Activated CD4-positive, alpha-beta memory T cell treated with anti-CD3 and anti-CD28 coated beads for 36 hours (primary cell): ENCODE data around the gene NUP205. TPM values are rescaled to one million over a fixed set of nuclear protein-coding genes. Genes with fewer than 3 reads are reported as not detected.
A peak's percentile ranks its signal among the peaks of the same experiment; 100 is the strongest.
"Not testable (repeated sequence)": the region's sequence is repeated elsewhere in the genome, so short reads cannot be mapped to it uniquely, and the experiment has no call there.

ENCODE experiments used
- CTCF ChIA-PET: fragments of 350-600 bp; sonication (Branson Sonifier 250); formaldehyde crosslinking; loops from one replicate; lab custom pipeline; 2021; ENCODE audit warnings: antibody characterized with exemption, inconsistent platforms; lab: Charles Lee
- POLR2A ChIA-PET: fragments of 350-600 bp; sonication (Branson Sonifier 250); formaldehyde crosslinking; loops from one replicate; lab custom pipeline; 2021; ENCODE audit warnings: antibody characterized with exemption; lab: Charles Lee
- DNase-seq: peaks from one replicate; pipeline ENCODE4 v3.0.0-alpha.2; 2020
- H3K27ac Mint-ChIP-seq: one replicate; pipeline ENCODE4 v1.8.0; 2021; ENCODE audit warnings: mixed read lengths
- H3K27me3 Mint-ChIP-seq: one replicate; pipeline ENCODE4 v1.8.0; 2021; ENCODE audit warnings: mixed read lengths
- H3K36me3 Mint-ChIP-seq: one replicate; pipeline ENCODE4 v1.8.0; 2021; ENCODE audit warnings: mixed read lengths
- H3K4me1 Mint-ChIP-seq: one replicate; pipeline ENCODE4 v1.8.0; 2021; ENCODE audit warnings: low read depth, mixed read lengths
- H3K4me3 Mint-ChIP-seq: one replicate; pipeline ENCODE4 v1.8.0; 2021; ENCODE audit warnings: mild to moderate bottlenecking, mixed read lengths
- H3K9me3 Mint-ChIP-seq: one replicate; pipeline ENCODE4 v1.8.0; 2021; ENCODE audit warnings: mixed read lengths
- intact Hi-C: fragments of 100-400 bp; cut with micrococcal nuclease; formaldehyde crosslinking; loops from one replicate; pipeline ENCODE4 v1.15.1; 2023
- total RNA-seq, 2 experiments: library from RNA; stranded (reverse); gene quantifications; one replicate each; pipeline ENCODE4 v1.2.3, GENCODE V29; 2021

Gene NUP205
- total RNA-seq, 2 experiments from 2014 or later = 126 to 132 TPM

DNA sequence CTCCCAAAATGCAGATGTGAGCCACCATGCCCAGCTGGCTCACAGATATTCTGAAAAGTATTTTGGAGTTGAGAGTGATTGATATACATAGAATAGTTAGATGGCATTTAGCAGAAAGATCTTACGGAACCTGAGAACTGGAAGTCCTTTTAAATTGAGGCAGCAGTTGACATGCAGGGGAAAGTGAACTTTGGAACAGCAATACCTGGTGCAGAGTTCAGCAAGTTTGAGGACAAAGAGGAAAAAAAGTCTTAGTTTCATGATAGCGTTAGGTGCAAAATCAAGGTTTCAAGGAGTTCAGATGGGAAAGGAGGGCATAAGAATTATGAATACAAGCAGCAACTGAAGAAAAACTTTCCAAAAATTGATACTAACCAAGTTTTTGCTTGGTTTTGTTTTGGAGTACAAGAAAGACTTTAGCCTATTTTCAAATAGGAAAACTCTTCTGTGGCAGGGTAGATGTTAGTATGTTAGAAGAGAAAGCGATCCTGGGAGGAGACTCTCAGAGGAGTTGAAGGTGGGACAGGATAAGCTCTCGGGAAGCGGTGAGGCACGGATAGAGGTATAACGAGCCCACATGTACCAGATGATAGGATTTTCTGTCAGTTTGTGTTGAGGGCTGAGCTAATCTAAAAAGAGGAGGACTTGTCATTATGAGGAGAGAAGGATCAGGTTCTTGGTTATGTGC, 76.6 kb downstream of the NUP205 start:
- POLR2A ChIA-PET = no interaction called here
- intact Hi-C loops = no loop called here
- H3K4me1 Mint-ChIP-seq = no peaks in the 10 kb centered on the region
- no peak overlapping the region for H3K4me3 Mint-ChIP-seq
- no peak overlapping the region for H3K27ac Mint-ChIP-seq
- CTCF ChIA-PET = interaction anchor here (11.5 kb wide), 1 partner anchor 11 kb away, joined by 67 read pairs; no protein-coding TSS in a partner anchor
- H3K9me3 Mint-ChIP-seq = no peaks in the 10 kb centered on the region
- no peak for DNase-seq
- peaks cover 56% of the 10 kb centered on the region for H3K36me3 Mint-ChIP-seq
- no peaks in the 10 kb centered on the region for H3K27me3 Mint-ChIP-seq

DNA sequence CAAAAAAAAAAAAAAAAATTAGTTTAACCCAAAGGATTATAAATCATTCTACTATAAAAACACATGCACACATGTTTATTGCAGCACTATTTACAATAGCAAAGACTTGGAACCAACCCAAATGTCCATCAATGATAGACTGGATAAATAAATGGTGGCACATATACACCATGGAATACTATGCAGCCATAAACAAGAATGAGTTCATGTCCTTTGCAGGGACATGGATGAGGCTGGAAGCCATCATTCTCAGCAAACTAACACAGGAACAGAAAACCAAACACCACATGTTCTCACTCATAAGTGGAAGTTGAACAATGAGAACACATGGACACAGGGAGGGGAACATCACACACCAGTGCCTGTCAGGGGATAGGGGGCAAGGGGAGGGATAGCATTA, 82.0 kb downstream of the NUP205 start:
- H3K4me1 Mint-ChIP-seq, H3K27ac Mint-ChIP-seq, H3K9me3 Mint-ChIP-seq, POLR2A ChIA-PET, DNase-seq, H3K27me3 Mint-ChIP-seq, intact Hi-C loops, H3K4me3 Mint-ChIP-seq, CTCF ChIA-PET: not testable (repeated sequence)
- H3K36me3 Mint-ChIP-seq = peaks cover 56% of the 10 kb centered on the region

DNA sequence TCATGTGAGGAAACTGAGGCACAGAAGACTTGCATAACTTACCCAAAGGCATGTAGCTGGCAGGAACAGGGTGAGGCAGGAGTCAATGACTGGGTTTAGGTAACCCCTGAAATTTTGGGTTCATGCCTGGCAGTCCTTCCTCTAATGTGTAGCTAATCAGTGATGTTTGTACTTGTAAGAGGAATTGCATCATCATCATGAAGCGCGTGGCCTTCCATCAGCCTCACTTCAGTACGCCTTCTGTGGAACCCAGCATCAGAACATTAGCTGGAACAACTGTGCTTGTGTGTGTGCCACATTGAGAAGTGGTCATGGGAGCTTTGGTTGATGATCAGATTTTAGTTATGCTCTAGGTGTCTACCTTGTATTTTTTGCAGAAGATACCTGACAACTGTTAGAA, 86.4 kb downstream of the NUP205 start:
- intact Hi-C loops = loop anchor here (2.0 kb wide), 1 partner anchor 23 kb away; no protein-coding TSS in a partner anchor
- POLR2A ChIA-PET = interaction anchor here (1.0 kb wide), 1 partner anchor 19 kb away, joined by 3 read pairs; no protein-coding TSS in a partner anchor
- CTCF ChIA-PET = interaction anchor here (0.8 to 5.4 kb wide), 13 partner anchors 15 to 369 kb away, joined by 3 to 67 read pairs (median 13); partner anchors contain the start of gene STMP1

DNA sequence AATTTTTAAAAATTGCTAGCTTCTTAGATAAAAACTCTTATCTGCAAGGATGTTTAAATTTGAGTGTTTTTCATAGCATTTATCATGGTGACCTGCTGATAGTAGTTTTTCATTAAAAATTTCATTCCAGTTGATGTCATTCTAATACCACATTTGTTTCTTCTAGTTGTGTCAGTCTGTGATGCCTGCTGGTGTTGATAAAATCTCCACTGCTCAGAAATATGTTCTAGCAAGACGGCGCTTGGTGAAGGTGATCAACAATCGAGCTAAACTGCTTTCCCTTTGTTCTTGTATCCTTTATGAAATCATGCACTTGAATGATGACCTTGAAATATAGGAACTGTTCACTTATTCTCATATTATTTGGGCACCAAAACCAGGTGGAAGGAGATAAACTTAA, 87.0 kb downstream of the NUP205 start:
- Mint-ChIP-seq H3K9me3 (no peaks in the 10 kb centered on the region), H3K27me3 (no peaks in the 10 kb centered on the region), H3K27ac (no peak overlapping the region), H3K4me3 (no peak overlapping the region), H3K4me1 (no peaks in the 10 kb centered on the region), H3K36me3 (peaks cover 41% of the 10 kb centered on the region)
- intact Hi-C loops = loop anchor here (1.0 to 2.0 kb wide), 3 partner anchors 24 to 363 kb away; no protein-coding TSS in a partner anchor
- no peak for DNase-seq
- CTCF ChIA-PET = interaction anchor here (0.7 to 5.4 kb wide), 23 partner anchors 9 to 446 kb away, joined by 3 to 67 read pairs (median 7); partner anchors contain the start of gene STMP1
- POLR2A ChIA-PET = interaction anchor here (0.8 kb wide), 1 partner anchor 17 kb away, joined by 3 read pairs; no protein-coding TSS in a partner anchor

More for the DNA sequence above, 86.4 kb downstream of the NUP205 start:
- H3K36me3 Mint-ChIP-seq = peaks cover 44% of the 10 kb centered on the region
- H3K27ac Mint-ChIP-seq = no peak overlapping the region
- H3K27me3 Mint-ChIP-seq = no peaks in the 10 kb centered on the region
- no peak overlapping the region for H3K4me3 Mint-ChIP-seq
- no peak for DNase-seq
- no peaks in the 10 kb centered on the region for H3K9me3 Mint-ChIP-seq
- H3K4me1 Mint-ChIP-seq = no peaks in the 10 kb centered on the region

DNA sequence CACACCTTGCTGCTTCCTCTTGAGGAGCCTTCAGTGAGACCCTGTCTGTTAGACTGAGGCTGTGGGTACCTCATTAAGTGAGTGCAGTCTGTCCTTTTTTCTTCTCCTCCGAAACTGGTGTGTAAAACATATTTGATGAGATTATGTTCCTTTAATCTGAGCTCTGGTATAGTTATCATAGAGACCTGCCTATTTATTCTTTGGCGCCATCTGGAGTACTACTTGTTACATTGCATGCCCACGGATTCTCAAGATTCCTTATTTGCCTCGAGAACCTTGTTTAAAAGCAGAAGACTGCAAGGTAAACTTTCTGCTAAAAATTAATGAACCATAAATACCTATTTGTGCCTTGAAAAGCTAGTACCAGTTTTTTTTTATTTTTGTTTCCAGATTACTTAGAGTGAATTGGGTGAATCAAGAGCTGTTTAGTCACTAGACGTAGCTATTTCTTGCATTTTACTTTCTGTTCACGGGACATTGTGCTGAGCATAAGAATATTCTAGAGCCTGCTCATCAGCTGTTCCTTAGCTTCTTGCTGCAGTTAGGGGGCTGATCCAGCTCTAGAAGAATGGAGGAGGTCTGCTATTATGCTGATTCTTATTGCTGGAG, 87.7 kb downstream of the NUP205 start:
- intact Hi-C loops = loop anchor here (1.0 to 2.0 kb wide), 3 partner anchors 25 to 364 kb away; no protein-coding TSS in a partner anchor
- no peak for DNase-seq
- Mint-ChIP-seq H3K27ac (no peak overlapping the region), H3K9me3 (no peaks in the 10 kb centered on the region), H3K4me3 (no peak overlapping the region), H3K36me3 (peaks cover 38% of the 10 kb centered on the region), H3K27me3 (no peaks in the 10 kb centered on the region), H3K4me1 (no peaks in the 10 kb centered on the region)
- ChIA-PET CTCF (interaction anchor here (0.6 to 5.4 kb wide), 30 partner anchors 8 to 1578 kb away, joined by 3 to 67 read pairs (median 6); partner anchors contain the start of gene STMP1), POLR2A (interaction anchor here (0.8 kb wide), 1 partner anchor 16 kb away, joined by 3 read pairs; no protein-coding TSS in a partner anchor)

DNA sequence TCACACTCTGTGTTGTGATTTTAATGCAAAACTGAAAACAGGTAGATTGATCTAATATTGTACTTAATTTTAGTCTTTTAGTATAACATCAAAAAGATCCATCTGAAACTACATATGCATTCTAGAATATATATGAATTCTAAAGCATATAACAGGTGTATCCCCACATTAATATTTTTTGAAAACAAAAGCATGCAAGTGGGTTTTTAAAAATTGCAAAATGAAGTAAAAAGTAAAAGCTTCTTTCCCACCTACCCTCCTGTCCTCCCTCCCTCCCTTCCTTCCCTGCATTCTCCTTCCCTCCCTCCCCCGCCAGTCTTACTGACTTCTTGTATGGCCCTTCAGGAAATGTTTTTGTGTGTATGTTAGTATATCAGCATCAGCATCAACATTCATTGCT, 90.0 kb downstream of the NUP205 start:
- Mint-ChIP-seq H3K36me3 (peaks cover 24% of the 10 kb centered on the region), H3K27ac (no peak overlapping the region), H3K27me3 (no peaks in the 10 kb centered on the region), H3K4me1 (no peaks in the 10 kb centered on the region), H3K4me3 (no peak overlapping the region), H3K9me3 (no peaks in the 10 kb centered on the region)
- ChIA-PET POLR2A (no interaction called here), CTCF (interaction anchor here (5.4 kb wide), 1 partner anchor 366 kb away, joined by 61 read pairs; no protein-coding TSS in a partner anchor)
- intact Hi-C loops = no loop called here
- no peak for DNase-seq

DNA sequence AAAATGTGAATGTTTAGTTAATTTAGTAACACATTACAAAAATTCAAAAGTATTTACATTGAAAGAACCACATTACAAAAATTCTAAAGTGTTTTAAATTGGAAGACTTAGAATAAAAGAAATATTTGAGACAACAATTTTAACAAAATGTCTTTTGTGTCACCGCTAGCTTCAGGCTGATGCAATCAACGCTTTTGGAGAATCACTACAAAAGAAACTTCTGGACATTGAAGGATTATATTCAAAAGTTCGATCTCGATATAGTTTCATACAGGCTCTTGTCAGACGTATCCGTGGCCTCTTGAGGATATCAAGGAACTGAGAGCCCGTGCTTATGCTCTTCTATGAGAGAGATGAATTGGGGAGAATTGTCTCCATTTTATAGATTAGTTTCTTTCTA, 90.5 kb downstream of the NUP205 start:
- Mint-ChIP-seq H3K4me1 (no peaks in the 10 kb centered on the region), H3K36me3 (peaks cover 24% of the 10 kb centered on the region), H3K27me3 (no peaks in the 10 kb centered on the region), H3K9me3 (no peaks in the 10 kb centered on the region), H3K4me3 (no peak overlapping the region), H3K27ac (no peak overlapping the region)
- no peak for DNase-seq
- ChIA-PET CTCF (no interaction called here), POLR2A (no interaction called here)
- intact Hi-C loops = no loop called here

DNA sequence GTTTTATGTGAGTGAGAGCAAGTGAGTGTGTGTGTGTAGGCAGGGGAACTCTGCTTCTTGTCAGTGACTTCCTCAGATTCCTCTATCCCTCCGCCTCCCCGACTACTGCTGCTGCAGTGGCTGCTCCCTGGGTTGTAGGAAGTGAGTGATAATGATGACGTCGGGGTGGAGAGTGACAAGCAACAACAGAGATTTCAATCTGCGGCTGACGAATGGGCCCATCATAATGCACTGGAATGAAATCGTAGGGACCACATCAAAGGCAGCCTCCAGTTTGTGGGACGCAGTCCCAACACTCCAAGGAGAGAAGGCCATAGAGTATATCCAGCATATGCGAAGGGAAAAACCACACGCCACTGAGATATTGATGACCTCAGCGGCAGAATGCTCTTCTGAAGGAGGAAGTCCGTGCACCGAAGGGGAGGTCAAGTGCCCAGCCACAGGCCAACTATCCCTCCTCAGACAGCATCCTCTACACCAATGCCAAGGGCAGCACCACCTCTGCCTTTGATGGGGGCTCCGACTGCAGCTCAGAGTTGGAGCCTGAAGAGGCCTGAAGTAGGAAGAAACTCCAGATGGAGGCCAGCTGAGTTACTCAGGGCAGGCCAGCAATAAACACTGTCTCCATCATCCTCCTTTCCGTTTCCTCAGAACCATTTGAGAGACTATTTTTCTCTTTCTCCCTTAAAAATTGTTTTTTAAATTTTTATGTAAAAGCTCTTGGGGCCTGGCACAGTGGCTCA, 93.3 kb downstream of the NUP205 start:
- CTCF ChIA-PET = interaction anchor here (1.1 kb wide), 1 partner anchor 10 kb away, joined by 3 read pairs; no protein-coding TSS in a partner anchor

DNA sequence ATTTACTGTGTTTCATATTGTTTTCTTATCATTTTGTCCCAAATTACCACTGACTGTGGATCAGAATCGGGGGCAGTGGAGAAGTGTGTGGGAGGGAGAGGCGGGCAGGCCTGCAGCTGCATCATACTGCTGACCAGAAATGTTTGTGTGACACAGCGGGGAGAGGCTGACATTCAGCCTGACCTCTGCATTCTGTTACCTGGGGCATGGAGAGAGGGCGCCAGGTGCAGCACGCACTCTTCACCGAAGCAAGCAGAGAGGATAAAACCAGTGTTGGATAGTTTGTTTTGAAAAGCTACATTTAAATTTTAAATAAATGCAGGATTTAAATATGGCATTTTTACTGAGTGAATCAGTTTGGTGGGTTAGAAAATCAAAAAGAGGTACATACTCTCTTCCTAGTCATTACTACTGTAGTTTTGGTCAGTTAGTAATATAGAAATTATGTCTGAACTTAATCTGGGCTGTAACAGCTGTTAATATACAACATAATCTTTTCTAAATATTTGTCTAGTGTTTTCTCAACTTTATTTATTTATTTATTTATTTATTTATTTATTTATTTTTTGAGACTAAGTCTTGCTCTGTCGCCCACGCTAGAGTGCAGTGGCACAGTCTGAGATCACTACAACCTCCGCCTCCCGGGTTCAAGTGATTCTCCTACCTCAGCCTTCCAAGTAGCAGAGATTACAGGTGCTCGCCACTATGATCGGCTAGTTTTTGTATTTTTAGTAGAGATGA, 95.8 kb downstream of the NUP205 start:
- DNase-seq = no peak
- Mint-ChIP-seq H3K4me3 (no peak overlapping the region), H3K9me3 (no peaks in the 10 kb centered on the region)

More for the DNA sequence above, 93.3 kb downstream of the NUP205 start:
- DNase-seq = no peak
- intact Hi-C loops = no loop called here
- H3K27ac Mint-ChIP-seq = peak overlapping the region; percentile 16
- POLR2A ChIA-PET = no interaction called here
- H3K27me3 Mint-ChIP-seq = no peaks in the 10 kb centered on the region
- H3K9me3 Mint-ChIP-seq = no peaks in the 10 kb centered on the region
- H3K4me3 Mint-ChIP-seq = no peak overlapping the region
- H3K36me3 Mint-ChIP-seq = peaks cover 7% of the 10 kb centered on the region
- no peaks in the 10 kb centered on the region for H3K4me1 Mint-ChIP-seq

DNA sequence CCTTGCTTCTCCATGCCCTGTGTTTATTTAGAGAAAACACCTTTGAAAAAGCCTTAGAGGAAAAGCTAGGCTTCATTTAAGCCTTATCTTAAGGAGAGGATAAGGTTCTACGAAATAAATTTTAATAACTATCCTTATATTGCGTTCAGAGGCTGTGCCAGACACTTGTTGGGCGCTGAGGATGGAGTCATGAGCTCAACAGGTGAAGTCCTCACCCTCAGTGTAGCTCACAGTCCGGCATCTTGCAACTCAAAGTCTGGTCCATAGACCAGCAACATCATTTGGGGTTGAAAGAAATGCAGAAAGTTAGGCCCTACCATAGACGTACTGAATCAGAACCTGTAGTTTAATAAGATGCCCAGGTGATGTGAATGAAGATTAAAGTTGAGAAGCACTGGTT, 100.8 kb downstream of the NUP205 start:
- H3K4me1 Mint-ChIP-seq = peaks cover 12% of the 10 kb centered on the region
- H3K27me3 Mint-ChIP-seq = no peaks in the 10 kb centered on the region
- H3K27ac Mint-ChIP-seq = no peak overlapping the region
- H3K9me3 Mint-ChIP-seq = no peaks in the 10 kb centered on the region
- POLR2A ChIA-PET = no interaction called here
- intact Hi-C loops = no loop called here
- CTCF ChIA-PET = interaction anchor here (7.7 kb wide), 1 partner anchor 13 kb away, joined by 40 read pairs; no protein-coding TSS in a partner anchor
- peaks cover 1% of the 10 kb centered on the region for H3K36me3 Mint-ChIP-seq
- no peak overlapping the region for H3K4me3 Mint-ChIP-seq
- DNase-seq = no peak

More for the DNA sequence above, 95.8 kb downstream of the NUP205 start:
- Mint-ChIP-seq H3K27ac (no peak overlapping the region), H3K27me3 (no peaks in the 10 kb centered on the region), H3K4me1 (no peaks in the 10 kb centered on the region), H3K36me3 (no peaks in the 10 kb centered on the region)
- POLR2A ChIA-PET = no interaction called here
- intact Hi-C loops = no loop called here
- CTCF ChIA-PET = no interaction called here

DNA sequence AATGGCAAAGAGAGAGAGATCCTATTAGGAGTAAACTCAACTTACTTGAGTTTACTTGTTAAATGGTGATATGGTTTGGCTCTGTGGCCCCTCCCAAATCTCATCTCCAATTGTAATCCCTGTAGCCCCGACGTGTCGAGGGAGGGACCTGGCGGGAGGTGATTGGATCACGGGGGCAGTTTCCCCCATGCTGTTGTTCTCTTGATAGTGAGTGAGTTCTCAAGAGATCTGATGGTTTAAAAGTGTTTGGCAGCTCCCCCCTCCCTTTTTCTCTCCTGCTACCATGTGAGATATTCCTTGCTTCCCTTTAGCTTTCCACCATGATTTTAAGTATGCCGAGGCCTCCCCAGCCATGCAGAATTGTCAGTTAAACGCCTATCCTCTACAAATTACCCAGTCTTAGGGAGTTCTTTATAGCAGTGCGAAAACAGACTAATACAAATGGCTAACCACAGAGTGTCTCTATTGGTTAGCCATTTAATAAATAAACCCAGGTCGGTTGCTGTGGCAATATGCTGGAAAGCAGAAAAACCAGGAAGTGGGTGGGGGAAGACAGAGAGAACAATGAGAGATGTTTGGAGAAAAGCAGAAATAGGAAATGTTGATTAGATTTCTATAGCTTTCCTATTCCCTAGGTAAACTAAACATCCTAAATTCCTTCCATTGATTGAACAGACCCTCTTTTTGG, 101.6 kb downstream of the NUP205 start:
- ChIA-PET CTCF (interaction anchor here (1.2 to 7.7 kb wide), 2 partner anchors 14 to 38 kb away, joined by 3 to 40 read pairs; no protein-coding TSS in a partner anchor), POLR2A (no interaction called here)
- Mint-ChIP-seq H3K4me1 (peaks cover 18% of the 10 kb centered on the region), H3K27ac (no peak overlapping the region), H3K4me3 (no peak overlapping the region), H3K27me3 (no peaks in the 10 kb centered on the region), H3K36me3 (peaks cover 1% of the 10 kb centered on the region), H3K9me3 (no peaks in the 10 kb centered on the region)
- no peak for DNase-seq
- intact Hi-C loops = no loop called here
